NB4 (cell line): ENCODE measurements around the gene BPIFB6.

Experiments used
- DNase-seq: peaks from one replicate; pipeline ENCODE4 v3.0.0; 2010; ENCODE audit warnings: low read depth
- H3K4me3 ChIP-seq: one replicate; pipeline ENCODE4 v1.5.1; 2011; ENCODE audit warnings: mild to moderate bottlenecking, low read depth, low read length, moderate library complexity
- MYC ChIP-seq: IDR thresholded peaks from 2 replicates; pipeline ENCODE4 v1.6.1; 2011; ENCODE audit warnings: low read depth, low read length
- POLR2A ChIP-seq: IDR thresholded peaks from 2 replicates; pipeline ENCODE4 v1.6.1; 2011; ENCODE audit warnings: mild to moderate bottlenecking; ENCODE audit not compliant: insufficient read length; ENCODE audit errors: extremely low read depth
- TF ChIP-seq, protein P1 (sequence below): IDR thresholded peaks from one replicate; pipeline ENCODE4 v1.5.1; 2012; ENCODE audit warnings: low read depth, low read length
- TF ChIP-seq, protein P2 (sequence below): IDR thresholded peaks from 2 replicates; pipeline ENCODE4 v1.6.1; 2011; ENCODE audit warnings: low read depth, low read length

BPIFB6 gene

DNA sequence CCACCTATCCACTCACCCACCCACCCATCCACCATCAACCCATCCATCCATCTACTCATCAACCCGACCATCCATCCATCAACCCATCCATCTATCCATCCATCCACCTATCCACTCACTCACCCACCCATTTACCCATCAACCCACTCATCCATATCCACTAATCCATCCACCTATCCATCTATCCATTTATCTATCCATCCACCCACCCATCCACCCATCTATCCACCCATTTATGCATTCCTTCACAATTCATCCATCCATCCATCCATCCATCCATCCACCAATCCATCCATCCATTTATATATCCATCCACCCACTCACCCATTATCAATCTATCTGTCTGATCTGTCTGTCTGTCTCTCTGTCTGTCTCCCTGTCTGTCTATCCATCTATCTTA lies 62.1 kb downstream of the BPIFB6 start:
- TF ChIP-seq MYC (no peak), POLR2A (no peak)
- TF ChIP-seq, protein P1, sequence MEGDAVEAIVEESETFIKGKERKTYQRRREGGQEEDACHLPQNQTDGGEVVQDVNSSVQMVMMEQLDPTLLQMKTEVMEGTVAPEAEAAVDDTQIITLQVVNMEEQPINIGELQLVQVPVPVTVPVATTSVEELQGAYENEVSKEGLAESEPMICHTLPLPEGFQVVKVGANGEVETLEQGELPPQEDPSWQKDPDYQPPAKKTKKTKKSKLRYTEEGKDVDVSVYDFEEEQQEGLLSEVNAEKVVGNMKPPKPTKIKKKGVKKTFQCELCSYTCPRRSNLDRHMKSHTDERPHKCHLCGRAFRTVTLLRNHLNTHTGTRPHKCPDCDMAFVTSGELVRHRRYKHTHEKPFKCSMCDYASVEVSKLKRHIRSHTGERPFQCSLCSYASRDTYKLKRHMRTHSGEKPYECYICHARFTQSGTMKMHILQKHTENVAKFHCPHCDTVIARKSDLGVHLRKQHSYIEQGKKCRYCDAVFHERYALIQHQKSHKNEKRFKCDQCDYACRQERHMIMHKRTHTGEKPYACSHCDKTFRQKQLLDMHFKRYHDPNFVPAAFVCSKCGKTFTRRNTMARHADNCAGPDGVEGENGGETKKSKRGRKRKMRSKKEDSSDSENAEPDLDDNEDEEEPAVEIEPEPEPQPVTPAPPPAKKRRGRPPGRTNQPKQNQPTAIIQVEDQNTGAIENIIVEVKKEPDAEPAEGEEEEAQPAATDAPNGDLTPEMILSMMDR: no peak
- TF ChIP-seq, protein P2, sequence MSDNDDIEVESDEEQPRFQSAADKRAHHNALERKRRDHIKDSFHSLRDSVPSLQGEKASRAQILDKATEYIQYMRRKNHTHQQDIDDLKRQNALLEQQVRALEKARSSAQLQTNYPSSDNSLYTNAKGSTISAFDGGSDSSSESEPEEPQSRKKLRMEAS: no peak
- no peak overlapping the region for H3K4me3 ChIP-seq
- DNase-seq: no peak
